HT-29 (cell line): Measurements from ENCODE around the gene LMBRD2. TPM values are rescaled to one million over a fixed set of nuclear protein-coding genes. Genes with fewer than 3 reads are reported as not detected.
"Not testable (repeated sequence)": the region's sequence is repeated elsewhere in the genome, so short reads cannot be mapped to it uniquely, and the experiment has no call there.

Experiments used
- DNase-seq: peaks from one replicate; pipeline ENCODE4 v3.0.0-alpha.2; 2015; ENCODE audit warnings: low spot score
- total RNA-seq: library from RNA; depleted of rRNA; stranded (reverse); fragments of >200 nt; shearing (Covaris generic); gene quantifications from 2 replicates; pipeline ENCODE4 v1.2.3, GENCODE V29; 2014; rRNA removed

Gene LMBRD2
- 5.0 and 5.4 TPM in 2 replicates for total RNA-seq

DNA sequence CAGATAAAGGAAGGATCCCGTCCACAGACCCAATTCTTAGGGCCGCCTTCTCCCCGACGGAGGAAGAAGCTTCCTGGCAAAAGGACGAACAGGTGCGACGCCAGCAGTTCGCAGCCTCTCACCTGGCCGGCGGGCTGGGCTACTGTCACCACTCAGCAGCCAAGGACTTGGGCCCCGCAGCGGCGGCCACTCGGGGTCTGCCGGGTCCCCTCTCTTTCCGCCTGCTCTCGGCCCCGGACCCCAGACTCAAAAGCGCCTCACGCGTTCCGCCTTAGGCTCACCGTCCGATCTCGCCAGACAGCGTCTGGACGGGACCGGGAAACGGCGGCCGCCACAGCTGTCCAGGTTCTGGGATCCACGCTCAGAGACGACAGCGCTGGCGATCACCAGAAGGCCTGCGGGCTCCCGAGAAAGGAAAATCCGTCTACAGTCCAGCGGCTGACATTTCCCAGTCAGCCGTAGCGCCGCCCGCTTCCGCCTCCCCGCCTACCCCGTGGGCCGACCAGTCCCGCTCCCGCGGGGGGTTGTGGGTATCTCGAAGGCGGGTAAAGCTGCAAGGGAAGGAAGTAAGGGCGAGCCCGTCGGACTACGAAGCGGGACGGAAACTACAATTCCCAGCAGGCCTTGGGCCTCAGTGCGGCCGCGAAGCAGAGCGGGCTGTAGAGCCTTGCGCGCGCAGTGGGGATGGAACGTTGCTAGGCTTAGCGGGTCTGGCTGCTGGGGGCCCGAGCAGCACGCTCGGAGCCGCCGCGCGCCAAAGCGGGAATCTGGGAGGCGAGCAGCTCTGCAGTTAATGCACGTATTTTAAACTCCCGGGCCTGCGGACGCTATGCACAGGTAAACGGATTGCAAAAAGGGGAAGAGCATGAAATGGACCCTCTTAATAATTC lies at the start of gene LMBRD2, which contains the start of gene SKP2:
Gene LMBRD2, minus strand, starts transcription at position 454 of the 890 bp plus-strand sequence. CDS start 8,538 bp downstream, outside the sequence.
Gene SKP2, plus strand, starts transcription at position 678 of the 890 bp plus-strand sequence. Its CDS starts 152 bp downstream, at position 830.
- DNase-seq, result peak; percentile 99

- DNase-seq, result no peak
These were observed 48.8 kb upstream of the LMBRD2 start for GRCh38 chr5:36200513-36200912.

DNA sequence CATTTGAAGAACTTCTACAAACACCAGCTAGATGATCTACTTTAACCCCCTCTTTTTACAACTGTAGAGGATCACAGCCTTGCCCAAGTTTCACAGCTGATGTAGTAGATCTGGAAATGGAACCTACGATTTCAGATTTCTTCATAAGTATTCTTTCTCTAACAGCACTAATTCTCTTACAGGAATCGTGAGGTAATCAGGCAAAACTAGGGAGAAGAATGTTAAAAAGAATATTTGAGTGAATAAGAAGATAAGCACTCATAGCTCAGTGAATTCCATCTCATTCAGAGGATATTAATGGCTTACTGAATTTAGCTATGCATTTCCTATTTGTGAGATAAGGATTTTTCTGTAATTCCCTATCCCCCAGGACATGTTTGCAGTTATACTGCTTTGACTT lies 47.9 kb upstream of the LMBRD2 start:
- DNase-seq, result no peak

DNA sequence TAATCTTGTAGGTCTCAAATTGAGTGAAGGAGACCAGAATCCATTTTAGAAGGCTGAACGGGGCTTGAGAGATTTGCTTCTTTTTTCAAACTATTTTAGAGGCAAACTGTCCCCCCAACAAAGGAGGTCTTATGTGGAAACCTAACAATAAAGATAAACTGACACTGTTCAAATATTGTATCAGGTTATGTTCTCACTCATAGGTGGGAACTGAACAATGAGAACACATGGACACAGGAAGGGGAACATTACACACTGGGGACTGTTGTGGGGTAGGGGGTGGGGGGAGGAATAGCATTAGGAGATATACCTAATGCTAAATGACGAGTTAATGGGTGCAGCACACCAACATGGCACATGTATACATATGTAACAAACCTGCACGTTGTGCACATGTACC lies 47.1 kb upstream of the LMBRD2 start:
- DNase-seq, result not testable (repeated sequence)

DNA sequence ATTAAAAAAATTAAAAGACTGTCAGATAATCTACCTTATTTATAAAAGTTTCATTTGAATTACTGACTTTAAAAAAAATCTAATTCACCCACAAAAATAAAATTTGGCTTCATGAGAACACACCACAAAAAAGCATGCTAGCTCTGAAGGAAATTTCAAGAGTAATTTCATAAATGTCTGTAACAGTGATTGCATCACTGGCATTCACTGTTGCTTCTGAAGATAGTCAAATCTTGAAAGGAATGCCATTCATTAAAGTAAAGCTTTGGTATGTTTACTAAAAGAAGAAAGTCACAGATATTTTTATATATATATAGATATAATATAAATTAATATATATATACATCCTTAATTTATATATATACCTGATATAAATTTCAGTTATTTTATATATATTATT lies 46.6 kb upstream of the LMBRD2 start:
- DNase-seq, result no peak

- no peak for DNase-seq
These were observed 42.1 kb upstream of the LMBRD2 start for GRCh38 chr5:36193746-36194145.

GRCh38 chr5:36184408-36184807 lies 32.7 kb upstream of the LMBRD2 start:
- not testable (repeated sequence) for DNase-seq

DNA sequence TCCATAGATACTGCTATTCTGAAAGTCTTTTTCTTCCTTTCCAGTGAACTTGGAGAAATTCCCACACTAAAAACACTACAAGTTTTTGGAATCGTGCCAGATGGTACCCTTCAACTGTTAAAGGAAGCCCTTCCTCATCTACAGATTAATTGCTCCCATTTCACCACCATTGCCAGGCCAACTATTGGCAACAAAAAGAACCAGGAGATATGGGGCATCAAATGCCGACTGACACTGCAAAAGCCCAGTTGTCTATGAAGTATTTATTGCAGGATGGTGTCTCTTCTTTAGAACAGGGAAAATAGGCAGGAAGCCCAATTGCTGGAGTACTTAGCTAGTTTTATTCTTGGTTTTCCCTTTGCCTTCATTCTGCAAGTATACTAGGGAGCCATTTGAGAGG lies 30.1 kb upstream of the LMBRD2 start:
- DNase-seq, result no peak

DNA sequence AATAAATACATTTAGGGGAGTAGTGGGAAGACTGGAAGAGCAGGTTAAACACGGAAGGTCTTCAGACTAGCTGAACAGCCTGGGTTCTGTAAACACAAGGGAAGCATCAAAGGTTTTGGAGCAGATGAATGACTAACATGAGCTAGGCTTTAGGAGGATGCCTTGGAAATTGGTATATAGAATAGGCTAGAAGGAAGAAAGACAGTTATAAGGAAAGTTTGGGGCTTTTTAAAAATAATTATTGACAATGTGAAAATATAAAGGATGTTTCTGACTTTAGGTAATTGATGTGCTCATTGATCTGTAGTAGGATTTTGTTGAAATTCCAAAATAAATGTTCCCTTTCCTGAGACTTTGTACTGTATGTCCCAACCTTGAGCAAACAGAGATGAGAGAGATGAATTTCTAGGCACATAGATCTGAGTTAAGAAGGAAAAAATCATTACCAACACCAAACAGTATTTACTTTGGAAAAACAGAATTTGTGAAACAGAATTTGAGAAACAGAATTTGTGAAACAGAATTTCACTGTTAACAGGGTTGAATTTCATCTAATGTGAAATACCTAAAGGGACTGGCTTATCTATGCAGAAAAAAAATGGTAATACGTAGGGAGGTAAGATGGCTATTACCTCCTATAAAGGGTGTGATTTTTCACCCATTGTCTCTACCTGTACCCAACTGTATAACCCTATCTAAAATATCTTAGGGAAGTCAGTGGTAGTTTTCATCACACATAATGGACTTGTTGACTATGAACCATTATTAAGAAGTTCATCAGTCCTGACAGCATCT lies 29.1 kb upstream of the LMBRD2 start:
- DNase-seq, result peak; percentile 71

- DNase-seq, result no peak
These were observed 28.3 kb upstream of the LMBRD2 start for GRCh38 chr5:36179950-36180349.

GRCh38 chr5:36178524-36178890 lies 26.8 kb upstream of the LMBRD2 start:
- no peak for DNase-seq

- peak; percentile 58 for DNase-seq
These were observed 26.2 kb upstream of the LMBRD2 start for GRCh38 chr5:36177715-36178523.

DNA sequence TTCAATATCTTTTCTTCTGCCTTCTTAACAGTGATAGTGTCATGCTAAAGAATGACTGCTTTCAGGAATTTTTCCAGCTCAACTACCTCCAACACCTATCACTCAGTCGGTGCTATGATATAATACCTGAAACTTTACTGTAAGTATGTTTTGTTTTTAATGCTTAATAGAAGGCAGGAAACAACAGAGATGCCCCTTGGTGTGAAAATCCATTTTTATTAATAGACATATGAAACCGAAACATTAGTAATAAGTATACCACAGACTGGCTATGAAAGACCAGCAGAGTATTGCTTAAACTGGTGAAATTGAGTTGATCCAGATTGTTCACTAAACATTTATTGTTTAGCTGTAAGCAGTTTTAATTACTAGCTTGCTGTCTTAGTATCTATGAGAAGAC lies 25.5 kb upstream of the LMBRD2 start:
- DNase-seq, result no peak

- no peak for DNase-seq
These were observed 23.4 kb upstream of the LMBRD2 start for GRCh38 chr5:36175043-36175442.

GRCh38 chr5:36174119-36174518 lies 22.4 kb upstream of the LMBRD2 start:
- no peak for DNase-seq

GRCh38 chr5:36173426-36173825 lies 21.7 kb upstream of the LMBRD2 start:
- DNase-seq, result no peak

DNA sequence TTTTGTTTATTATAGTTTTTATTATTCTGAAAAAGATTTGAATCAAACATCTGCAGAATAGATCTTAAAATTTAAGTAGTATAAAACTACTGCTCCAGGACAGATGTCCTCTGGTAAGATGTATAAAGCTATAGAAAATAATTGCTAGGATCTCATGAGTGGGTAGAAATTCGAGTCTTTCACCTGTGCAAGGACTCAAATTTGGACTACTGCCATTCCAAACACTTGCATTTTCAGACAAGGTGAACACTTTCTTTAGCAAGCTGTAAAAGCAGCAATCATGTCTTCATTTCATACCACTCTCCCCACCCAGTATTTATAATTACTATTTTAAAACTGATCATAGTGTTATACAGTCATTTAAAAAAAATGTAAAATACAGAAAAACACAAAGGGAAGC lies 20.9 kb upstream of the LMBRD2 start:
- DNase-seq, result no peak

DNA sequence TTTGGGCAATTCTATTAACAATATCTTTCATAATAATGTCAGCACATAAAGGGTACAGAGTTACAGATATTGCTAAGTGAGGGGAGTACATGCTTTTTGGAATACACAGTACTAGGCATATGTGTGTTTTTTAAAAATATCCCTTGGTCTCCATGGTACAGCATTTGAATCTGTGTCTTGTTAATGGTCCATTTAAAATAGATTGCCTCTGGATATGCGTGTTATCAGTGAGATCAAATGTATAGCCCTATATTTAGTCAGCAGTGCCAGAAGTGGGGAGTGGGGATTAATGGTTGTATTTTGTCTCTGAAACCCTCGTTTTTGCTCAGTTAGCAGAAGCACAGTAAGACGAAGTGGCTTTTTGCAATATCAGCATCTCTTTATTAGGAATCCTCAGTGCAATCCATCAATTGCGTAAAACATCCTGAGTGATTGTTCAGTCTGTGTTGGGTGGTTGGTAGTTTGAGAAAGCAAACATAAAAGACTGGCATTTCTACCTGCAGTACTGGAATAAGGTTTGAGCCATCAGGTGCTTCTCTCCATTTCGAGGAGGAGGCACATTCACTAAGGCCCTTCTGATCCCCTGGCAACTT lies 19.2 kb upstream of the LMBRD2 start:
- no peak for DNase-seq

DNA sequence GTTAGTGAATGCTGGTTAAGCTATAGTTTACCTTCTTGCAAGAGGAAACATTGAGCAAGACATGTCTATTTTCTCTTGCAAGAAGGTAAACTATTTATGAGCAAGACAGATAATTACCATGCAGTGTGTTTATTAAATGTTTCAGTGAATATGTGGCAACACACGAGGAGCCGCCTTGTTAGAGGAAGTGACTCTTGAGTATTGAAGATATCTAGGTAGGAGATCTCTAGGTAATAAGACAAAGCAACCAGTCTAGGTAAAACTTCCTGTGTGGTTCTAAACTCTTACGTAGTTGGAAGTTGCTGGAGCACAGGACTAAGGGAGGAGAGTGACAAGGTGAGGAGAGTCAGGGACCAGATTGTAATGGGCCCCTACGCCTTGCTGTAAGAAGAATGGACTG lies 17.1 kb upstream of the LMBRD2 start:
- DNase-seq, result no peak

DNA sequence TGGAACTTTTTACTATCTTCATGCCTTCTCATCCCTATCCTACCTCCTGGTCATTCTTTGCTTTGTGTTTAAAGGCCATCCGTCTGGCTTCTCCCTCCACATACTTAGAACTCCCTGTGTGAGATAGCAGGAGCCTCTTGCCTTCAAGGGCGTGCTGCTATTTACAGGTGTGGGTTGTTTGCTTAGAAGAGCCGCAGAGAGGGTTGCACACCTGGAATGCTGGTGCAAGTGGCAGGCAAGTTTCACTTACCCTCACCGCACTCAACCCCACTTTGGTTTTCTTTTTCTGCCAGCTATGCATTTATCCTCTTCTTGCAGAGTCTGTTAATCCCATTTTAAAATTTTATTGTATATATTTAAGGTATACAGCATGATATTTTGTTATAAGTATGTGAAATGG lies 12.8 kb upstream of the LMBRD2 start:
- DNase-seq, result no peak

DNA sequence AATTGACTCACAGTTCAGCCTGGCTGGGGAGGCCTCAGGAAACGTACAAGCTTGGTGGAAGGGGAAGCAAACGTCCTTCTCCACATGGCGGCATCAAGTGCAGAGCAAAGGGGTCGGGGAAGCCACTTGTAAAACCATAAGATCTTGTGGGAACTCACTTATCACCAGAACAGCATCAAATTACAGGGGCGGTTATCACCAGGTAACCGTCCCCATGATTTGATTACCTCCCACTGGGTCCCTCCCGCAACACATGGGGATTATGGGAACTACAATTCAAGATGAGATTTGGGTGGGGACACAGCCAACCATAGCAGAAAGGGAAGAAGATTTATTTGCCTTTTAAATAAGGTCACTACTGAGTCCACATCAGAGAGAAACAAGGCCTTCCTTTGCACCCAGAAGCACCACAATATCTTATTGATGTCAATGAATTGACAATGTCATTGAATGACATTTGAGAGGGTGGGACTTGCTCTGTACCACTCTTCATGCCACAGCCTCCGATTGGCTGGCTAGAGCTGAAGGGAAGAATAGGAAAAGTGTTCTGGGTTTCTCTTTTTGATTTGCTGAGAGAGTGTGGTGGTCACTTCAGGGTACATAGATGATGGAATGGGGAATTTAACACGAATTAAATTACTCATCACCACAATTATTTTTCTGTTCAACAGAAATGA lies 11.3 kb upstream of the LMBRD2 start:
- DNase-seq, result no peak
